Liver (tissue), 3 donors: Measurements from ENCODE around the gene DIAPH3.

Experiments
- CTCF ChIP-seq: fragments of 150-350 bp; IDR thresholded peaks from 2 replicates; pipeline ENCODE4 v1.5.1; 2017; ENCODE audit warnings: improper control_type of control experiment, low read depth, low read length; ENCODE audit not compliant: missing input control
- GABPA ChIP-seq, 2 donors: IDR thresholded peaks in 1 of 2; conservative IDR thresholded peaks in 1 of 2; 2 replicates each; pipeline ENCODE4 v1.6.1; 2016; ENCODE audit warnings: antibody characterized with exemption in 2 of 2, mild to moderate bottlenecking in 1 of 2, moderate library complexity in 1 of 2
- RXRA ChIP-seq, 2 donors: IDR thresholded peaks; 2 replicates each; pipeline ENCODE4 v1.6.1; 2017 to 2018; ENCODE audit warnings: antibody characterized with exemption in 2 of 2, mild to moderate bottlenecking in 1 of 2
- TAF1 ChIP-seq: conservative IDR thresholded peaks from 2 replicates; pipeline ENCODE4 v1.6.1; 2016; ENCODE audit warnings: antibody characterized with exemption, mild to moderate bottlenecking
- TF ChIP-seq, protein P1 (sequence below): IDR thresholded peaks from 2 replicates; pipeline ENCODE4 v1.6.1; 2016; ENCODE audit warnings: antibody characterized with exemption, mild to moderate bottlenecking
- TF ChIP-seq, protein P2 (sequence below): IDR thresholded peaks from 2 replicates; pipeline ENCODE4 v1.6.1; 2016; ENCODE audit warnings: antibody characterized with exemption
- donor health status: healthy.
- donor health status: healthy.

DNA sequence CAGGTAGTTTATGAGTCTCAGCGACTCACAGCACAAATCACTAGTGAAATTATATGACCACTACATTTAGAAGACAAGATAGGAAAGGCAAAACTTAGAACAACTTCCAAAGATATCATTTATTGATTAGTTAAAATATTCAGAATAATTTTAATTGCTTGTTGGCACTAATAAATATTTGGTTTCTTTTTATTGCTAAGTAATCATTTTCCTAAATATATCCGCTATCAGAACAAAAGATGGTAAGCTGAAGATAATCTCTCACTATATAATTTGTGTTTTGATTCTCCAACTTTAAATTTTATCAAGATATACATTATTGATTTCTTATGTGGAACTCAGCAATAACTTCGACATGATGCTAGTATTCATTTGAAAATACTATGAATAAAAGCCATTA, 248.5 kb downstream of the DIAPH3 start:
- TF ChIP-seq CTCF (no peak), GABPA (IDR thresholded peaks at IDR 0.05 in 1 of 2, conservative IDR thresholded peaks at IDR 0.05 in 1 of 2) (no peak), TAF1 (no peak), RXRA (IDR thresholded peaks at IDR 0.05) (no peak)
- TF ChIP-seq, protein P1, sequence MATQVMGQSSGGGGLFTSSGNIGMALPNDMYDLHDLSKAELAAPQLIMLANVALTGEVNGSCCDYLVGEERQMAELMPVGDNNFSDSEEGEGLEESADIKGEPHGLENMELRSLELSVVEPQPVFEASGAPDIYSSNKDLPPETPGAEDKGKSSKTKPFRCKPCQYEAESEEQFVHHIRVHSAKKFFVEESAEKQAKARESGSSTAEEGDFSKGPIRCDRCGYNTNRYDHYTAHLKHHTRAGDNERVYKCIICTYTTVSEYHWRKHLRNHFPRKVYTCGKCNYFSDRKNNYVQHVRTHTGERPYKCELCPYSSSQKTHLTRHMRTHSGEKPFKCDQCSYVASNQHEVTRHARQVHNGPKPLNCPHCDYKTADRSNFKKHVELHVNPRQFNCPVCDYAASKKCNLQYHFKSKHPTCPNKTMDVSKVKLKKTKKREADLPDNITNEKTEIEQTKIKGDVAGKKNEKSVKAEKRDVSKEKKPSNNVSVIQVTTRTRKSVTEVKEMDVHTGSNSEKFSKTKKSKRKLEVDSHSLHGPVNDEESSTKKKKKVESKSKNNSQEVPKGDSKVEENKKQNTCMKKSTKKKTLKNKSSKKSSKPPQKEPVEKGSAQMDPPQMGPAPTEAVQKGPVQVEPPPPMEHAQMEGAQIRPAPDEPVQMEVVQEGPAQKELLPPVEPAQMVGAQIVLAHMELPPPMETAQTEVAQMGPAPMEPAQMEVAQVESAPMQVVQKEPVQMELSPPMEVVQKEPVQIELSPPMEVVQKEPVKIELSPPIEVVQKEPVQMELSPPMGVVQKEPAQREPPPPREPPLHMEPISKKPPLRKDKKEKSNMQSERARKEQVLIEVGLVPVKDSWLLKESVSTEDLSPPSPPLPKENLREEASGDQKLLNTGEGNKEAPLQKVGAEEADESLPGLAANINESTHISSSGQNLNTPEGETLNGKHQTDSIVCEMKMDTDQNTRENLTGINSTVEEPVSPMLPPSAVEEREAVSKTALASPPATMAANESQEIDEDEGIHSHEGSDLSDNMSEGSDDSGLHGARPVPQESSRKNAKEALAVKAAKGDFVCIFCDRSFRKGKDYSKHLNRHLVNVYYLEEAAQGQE, result no peak
- TF ChIP-seq, protein P2, sequence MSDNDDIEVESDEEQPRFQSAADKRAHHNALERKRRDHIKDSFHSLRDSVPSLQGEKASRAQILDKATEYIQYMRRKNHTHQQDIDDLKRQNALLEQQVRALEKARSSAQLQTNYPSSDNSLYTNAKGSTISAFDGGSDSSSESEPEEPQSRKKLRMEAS, result no peak
